Activated T-cell treated with anti-CD3 and anti-CD28 coated beads, Interleukin-2, amount 50 U/mL, for 4 hours (primary cell): ENCODE measurements around the gene UQCRC1. TPM values are rescaled to one million over a fixed set of nuclear protein-coding genes. Genes with fewer than 3 reads are reported as not detected.

Experiments
- ATAC-seq, 2 donors: fragments of 200-7000 bp; cut with Tn5 transposase; one replicate each; pipeline ENCODE4 v1.10.0; 2021
- DNase-seq: peaks from one replicate; pipeline ENCODE4 v3.0.0-alpha.2; 2020
- H3K27me3 Mint-ChIP-seq: one replicate; pipeline ENCODE4 v1.8.0; 2021; ENCODE audit warnings: low read depth, mixed read lengths
- H3K36me3 Mint-ChIP-seq: one replicate; pipeline ENCODE4 v1.8.0; 2022; ENCODE audit warnings: mixed read lengths; ENCODE audit not compliant: insufficient read depth
- H3K4me1 Mint-ChIP-seq: one replicate; pipeline ENCODE4 v1.8.0; 2021; ENCODE audit warnings: low read depth, mixed read lengths
- H3K4me3 Mint-ChIP-seq: one replicate; pipeline ENCODE4 v1.8.0; 2021; ENCODE audit warnings: mild to moderate bottlenecking, moderate library complexity, mixed read lengths
- H3K9me3 Mint-ChIP-seq: one replicate; pipeline ENCODE4 v1.8.0; 2021; ENCODE audit warnings: mixed read lengths
- total RNA-seq, 3 donors: library from RNA; stranded (reverse); gene quantifications; one replicate each; pipeline ENCODE4 v1.2.1, GENCODE V29; 2021

Gene UQCRC1
- total RNA-seq, 3 donors from 2014 or later: 178 to 200 (median 193) TPM

DNA sequence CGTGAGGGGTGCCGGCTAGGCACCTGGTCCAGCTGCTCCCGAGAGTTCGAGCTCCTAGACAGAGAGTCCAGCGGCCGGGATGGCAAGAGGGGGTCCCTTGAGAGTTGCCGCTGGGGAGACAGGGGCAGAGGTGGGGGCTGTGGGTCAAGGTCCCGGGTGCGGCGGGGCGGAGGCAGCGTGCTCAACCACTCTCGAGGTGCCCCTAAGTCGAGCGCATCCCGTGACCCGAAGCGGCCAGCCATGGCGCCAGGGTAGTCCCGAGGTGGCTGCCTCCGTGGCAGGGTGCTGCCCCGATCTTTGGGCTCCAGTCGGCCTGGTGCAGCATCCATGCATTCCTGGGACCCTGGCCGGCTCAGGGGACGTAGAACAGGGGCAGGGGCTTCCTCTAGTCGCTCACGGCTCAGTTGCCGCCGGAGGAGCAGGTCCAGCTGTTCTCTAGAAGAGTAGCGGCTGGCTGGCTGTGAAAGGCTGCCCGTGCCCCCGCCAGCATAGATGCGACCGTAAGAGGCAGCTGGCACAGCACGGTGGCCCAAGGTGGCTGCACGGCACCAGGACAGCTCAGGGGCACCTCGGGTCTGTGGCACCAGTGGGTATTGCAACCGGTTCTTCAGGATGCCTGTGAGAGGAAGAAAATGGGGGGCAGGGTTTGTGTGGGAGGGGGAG, 30.6 kb upstream of the UQCRC1 start:
- Mint-ChIP-seq H3K36me3 (no peaks in the 10 kb centered on the region), H3K9me3 (no peaks in the 10 kb centered on the region), H3K4me3 (no peak overlapping the region), H3K4me1 (peaks cover 6% of the 10 kb centered on the region), H3K27me3 (no peaks in the 10 kb centered on the region)
- DNase-seq: no peak
- ATAC-seq: no peak

DNA sequence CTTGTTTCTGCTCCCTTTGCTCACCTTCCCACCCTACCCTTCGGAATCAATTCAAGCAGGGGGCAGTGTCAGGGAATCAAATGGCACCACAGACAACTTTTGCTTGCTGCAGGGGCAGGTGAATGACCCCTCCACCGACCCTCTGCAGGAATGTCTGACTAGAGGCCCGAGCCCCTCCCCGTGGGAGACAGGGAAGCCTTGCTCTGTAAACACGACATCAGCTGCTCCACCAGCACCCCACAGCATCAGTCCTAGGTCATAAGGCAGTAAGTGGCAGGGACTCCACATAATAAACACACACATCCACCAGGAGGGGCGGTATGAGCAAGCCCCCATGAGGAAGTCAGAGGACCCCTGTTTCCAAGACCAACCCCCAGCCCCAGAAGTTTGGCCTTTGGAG, 27.9 kb upstream of the UQCRC1 start:
- DNase-seq: no peak
- no peak for ATAC-seq
- Mint-ChIP-seq H3K9me3 (no peaks in the 10 kb centered on the region), H3K36me3 (no peaks in the 10 kb centered on the region), H3K27me3 (no peaks in the 10 kb centered on the region), H3K4me1 (peaks cover 11% of the 10 kb centered on the region), H3K4me3 (peak overlapping the region; percentile 30)

- Mint-ChIP-seq H3K4me1 (peaks cover 11% of the 10 kb centered on the region), H3K9me3 (no peaks in the 10 kb centered on the region), H3K27me3 (no peaks in the 10 kb centered on the region), H3K4me3 (peak overlapping the region; percentile 86), H3K36me3 (peaks cover 2% of the 10 kb centered on the region)
- DNase-seq: no peak
- ATAC-seq: no peak
These were observed 26.8 kb upstream of the UQCRC1 start for GRCh38 chr3:48636149-48636655.

- H3K27me3 Mint-ChIP-seq: no peaks in the 10 kb centered on the region
- peak; percentile 98 to 99 for ATAC-seq
- H3K4me1 Mint-ChIP-seq: peaks cover 11% of the 10 kb centered on the region
- H3K9me3 Mint-ChIP-seq: no peaks in the 10 kb centered on the region
- H3K4me3 Mint-ChIP-seq: peak within 1 kb of the TSS; percentile 86
- DNase-seq: peak; percentile 89
- peaks cover 2% of the 10 kb centered on the region for H3K36me3 Mint-ChIP-seq
These were observed 26.0 kb upstream of the UQCRC1 start, which contains the start of gene SLC26A6 for GRCh38 chr3:48635222-48636021. Gene SLC26A6, minus strand, starts transcription at chr3:48635461. Its CDS starts 68 bp downstream, at chr3:48635393.

- H3K9me3 Mint-ChIP-seq: no peaks in the 10 kb centered on the region
- H3K4me3 Mint-ChIP-seq: peak overlapping the region; percentile 86
- ATAC-seq: peak; percentile 46 to 50
- peaks cover 2% of the 10 kb centered on the region for H3K36me3 Mint-ChIP-seq
- peak; percentile 51 for DNase-seq
- H3K4me1 Mint-ChIP-seq: peaks cover 11% of the 10 kb centered on the region
- H3K27me3 Mint-ChIP-seq: no peaks in the 10 kb centered on the region
These were observed 25.3 kb upstream of the UQCRC1 start for GRCh38 chr3:48634661-48635221.

GRCh38 chr3:48633743-48634142, 24.3 kb upstream of the UQCRC1 start:
- DNase-seq (no peak), ATAC-seq (no peak)
- peaks cover 5% of the 10 kb centered on the region for H3K36me3 Mint-ChIP-seq
- no peaks in the 10 kb centered on the region for H3K9me3 Mint-ChIP-seq
- peak overlapping the region; percentile 86 for H3K4me3 Mint-ChIP-seq
- H3K4me1 Mint-ChIP-seq: peaks cover 11% of the 10 kb centered on the region
- H3K27me3 Mint-ChIP-seq: no peaks in the 10 kb centered on the region

DNA sequence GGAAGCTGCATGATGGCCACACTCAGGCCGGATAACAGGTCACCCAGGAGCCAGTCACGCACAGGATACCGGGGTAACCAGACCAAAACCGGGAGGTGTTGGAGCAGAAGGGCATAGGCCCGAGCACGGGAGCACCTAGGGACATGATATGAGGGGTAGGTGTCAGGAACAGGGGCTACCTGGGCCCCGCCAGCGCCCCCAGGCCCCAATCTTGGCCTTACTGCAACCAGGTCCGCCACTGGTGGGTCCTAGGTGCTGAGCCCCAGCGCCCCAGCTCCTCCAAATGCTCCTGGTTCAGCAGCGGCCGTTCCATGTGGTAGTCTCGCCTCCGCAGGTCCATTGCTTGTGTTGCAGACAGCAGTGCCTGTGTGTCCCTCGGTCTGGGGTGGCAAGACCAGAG, 23.8 kb upstream of the UQCRC1 start:
- Mint-ChIP-seq H3K4me1 (peaks cover 11% of the 10 kb centered on the region), H3K9me3 (no peaks in the 10 kb centered on the region), H3K4me3 (no peak overlapping the region), H3K36me3 (peaks cover 5% of the 10 kb centered on the region), H3K27me3 (no peaks in the 10 kb centered on the region)
- DNase-seq (no peak), ATAC-seq (no peak)

DNA sequence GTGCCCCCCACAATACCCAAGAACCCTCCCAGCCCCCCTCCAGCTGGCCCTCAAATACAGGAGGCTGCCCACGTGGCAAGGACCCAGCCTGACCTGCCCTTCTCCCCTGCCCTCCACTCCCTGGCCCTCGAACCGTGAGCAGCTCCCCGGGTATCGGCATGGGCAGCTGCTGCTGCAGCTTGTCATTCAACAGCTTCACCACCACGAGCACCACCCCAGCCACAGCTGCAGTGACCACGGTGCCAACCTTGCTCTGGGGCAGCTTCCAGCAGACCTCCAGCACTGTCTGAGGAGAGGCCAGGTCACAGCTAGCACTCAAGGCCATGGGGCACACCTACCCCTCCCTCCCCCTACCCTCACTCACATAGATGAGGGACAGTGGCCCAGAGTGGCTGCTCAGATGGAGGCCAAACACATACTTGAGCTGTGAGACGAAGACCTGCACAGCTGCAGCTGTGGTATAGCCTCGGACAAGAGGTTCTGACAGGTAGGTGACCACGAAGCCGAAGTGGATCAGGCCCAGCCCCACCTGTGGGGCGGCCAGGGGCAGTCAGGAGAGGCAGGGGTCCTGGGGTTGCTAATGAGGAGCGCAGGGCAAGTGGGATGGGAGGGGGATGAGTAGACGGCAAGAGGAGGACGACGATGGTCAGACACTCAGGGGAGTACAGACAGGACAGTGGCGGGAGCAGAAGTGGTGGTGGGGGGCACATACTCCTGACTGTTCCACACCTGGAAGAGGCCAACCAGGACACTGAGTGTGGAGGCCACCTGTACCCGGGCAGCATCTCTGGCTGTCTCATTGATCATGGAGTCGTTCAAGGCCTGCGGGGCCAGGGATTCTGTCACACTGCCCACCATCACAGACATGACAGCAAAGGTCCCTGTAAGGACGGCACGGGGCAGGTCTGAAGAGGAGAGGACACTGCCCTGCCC, 22.3 kb upstream of the UQCRC1 start:
- Mint-ChIP-seq H3K4me3 (no peak overlapping the region), H3K4me1 (peaks cover 11% of the 10 kb centered on the region), H3K27me3 (no peaks in the 10 kb centered on the region), H3K9me3 (no peaks in the 10 kb centered on the region), H3K36me3 (peaks cover 16% of the 10 kb centered on the region)
- DNase-seq (no peak), ATAC-seq (no peak)

- DNase-seq (no peak), ATAC-seq (no peak)
- Mint-ChIP-seq H3K9me3 (no peaks in the 10 kb centered on the region), H3K27me3 (no peaks in the 10 kb centered on the region), H3K36me3 (peaks cover 18% of the 10 kb centered on the region), H3K4me3 (no peak overlapping the region), H3K4me1 (peaks cover 6% of the 10 kb centered on the region)
These were observed 21.4 kb upstream of the UQCRC1 start for GRCh38 chr3:48630833-48631232.

GRCh38 chr3:48630407-48630806, 21.0 kb upstream of the UQCRC1 start:
- H3K27me3 Mint-ChIP-seq: no peaks in the 10 kb centered on the region
- H3K36me3 Mint-ChIP-seq: peaks cover 18% of the 10 kb centered on the region
- ATAC-seq: no peak
- no peaks in the 10 kb centered on the region for H3K9me3 Mint-ChIP-seq
- peaks cover 5% of the 10 kb centered on the region for H3K4me1 Mint-ChIP-seq
- DNase-seq: no peak
- H3K4me3 Mint-ChIP-seq: no peak overlapping the region

DNA sequence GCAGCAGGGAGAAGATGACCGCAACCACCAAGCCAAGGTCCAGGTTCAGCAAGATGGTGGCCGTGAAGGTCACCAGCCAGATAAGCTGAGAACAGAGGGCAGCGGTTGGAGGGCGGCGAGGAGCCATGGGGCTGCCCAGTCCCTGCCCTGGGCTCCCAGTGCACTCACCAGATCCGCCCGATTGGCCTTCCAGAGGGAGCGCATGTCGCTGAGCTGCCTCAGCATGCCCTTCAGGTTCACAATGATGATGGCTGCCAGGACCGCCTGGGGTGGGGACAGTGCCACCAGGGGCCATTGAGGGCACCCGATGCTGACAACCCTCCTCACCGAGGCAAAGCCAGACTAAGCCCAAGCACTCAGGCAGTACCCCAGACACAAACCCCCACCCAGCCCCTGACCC, 20.4 kb upstream of the UQCRC1 start:
- Mint-ChIP-seq H3K27me3 (no peaks in the 10 kb centered on the region), H3K4me3 (no peak overlapping the region), H3K36me3 (peaks cover 18% of the 10 kb centered on the region), H3K9me3 (no peaks in the 10 kb centered on the region), H3K4me1 (peaks cover 7% of the 10 kb centered on the region)
- no peak for ATAC-seq
- no peak for DNase-seq

DNA sequence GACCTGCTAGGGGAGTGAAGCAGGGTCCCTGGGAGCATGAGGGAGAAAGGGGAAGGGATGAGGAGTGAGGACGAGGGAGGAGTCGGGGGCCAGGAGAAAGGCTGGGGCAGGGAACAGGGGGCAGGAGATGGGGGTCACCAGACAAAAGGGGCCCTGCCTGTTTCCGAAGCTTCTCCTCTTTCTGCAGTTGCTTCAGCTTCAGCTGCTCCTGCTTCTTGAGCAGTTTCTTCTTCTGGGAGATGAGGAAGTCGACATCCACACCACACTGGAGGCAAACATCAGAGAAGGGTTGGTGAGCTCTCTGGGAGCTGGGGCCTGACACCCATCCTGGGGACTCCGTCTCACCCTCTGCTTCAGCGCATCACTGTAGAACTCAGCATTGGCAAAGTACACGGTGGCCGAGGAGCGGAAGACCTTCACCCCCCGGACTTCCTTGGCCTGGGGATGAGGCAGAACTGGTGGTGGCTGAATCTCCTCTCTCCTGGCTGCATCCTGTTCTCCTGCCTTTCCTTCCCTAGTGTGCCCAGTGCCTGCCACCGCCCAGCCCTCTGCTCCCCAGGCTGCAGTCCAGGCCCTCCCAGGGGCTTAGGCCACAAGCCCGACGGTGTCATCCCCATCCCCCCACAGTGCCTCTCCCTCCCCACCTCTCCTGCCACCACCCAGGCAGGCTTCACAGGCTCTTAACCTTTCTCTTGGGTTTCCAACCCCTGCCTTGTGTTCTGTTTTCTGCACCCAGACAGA, 19.0 kb upstream of the UQCRC1 start:
- no peaks in the 10 kb centered on the region for H3K9me3 Mint-ChIP-seq
- DNase-seq: no peak
- ATAC-seq: no peak
- peaks cover 10% of the 10 kb centered on the region for H3K4me1 Mint-ChIP-seq
- no peak overlapping the region for H3K4me3 Mint-ChIP-seq
- H3K27me3 Mint-ChIP-seq: no peaks in the 10 kb centered on the region
- peaks cover 18% of the 10 kb centered on the region for H3K36me3 Mint-ChIP-seq

DNA sequence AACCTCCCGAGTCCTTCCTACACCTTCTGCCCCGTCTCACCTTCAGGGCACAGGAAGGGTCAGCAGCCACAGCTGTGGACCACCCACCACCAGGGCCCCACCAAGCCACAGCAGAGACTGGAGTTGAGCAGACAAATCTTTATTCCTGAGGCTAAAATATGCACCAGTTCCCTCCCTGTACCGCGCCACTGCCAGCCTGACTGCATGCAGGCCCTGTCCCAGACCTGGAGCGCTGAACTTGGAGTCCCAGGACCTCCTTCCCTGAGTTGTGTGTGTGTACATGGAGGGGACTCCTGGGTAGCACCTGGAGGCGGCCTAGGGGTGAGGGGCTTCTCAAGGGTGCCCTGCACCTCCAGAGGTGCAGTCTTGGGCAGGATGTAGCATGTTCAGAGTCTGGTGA, 16.2 kb upstream of the UQCRC1 start:
- Mint-ChIP-seq H3K36me3 (peaks cover 17% of the 10 kb centered on the region), H3K4me3 (no peak overlapping the region), H3K4me1 (peaks cover 10% of the 10 kb centered on the region), H3K9me3 (no peaks in the 10 kb centered on the region), H3K27me3 (no peaks in the 10 kb centered on the region)
- DNase-seq (no peak), ATAC-seq (no peak)
